IMR-90 (cell line): ENCODE measurements around the gene SLC22A4. TPM values are rescaled to one million over a fixed set of nuclear protein-coding genes. Genes with fewer than 3 reads are reported as not detected.
A peak's percentile ranks its signal among the peaks of the same experiment; 100 is the strongest.

Source experiments
- ATAC-seq: fragments of 200-7000 bp; cut with Tn5 transposase; 2 replicates; pipeline ENCODE4 v1.9.1; 2020; ENCODE audit warnings: low read depth, mild to moderate bottlenecking, moderate library complexity
- BruUV-seq: library from RNA; stranded (reverse); fragments of 400-500 nt; replicated peaks from 2 replicates; lab custom pipeline; 2021; lab: Mats Ljungman, UMichigan
- CTCF ChIA-PET: fragments of 300-600 bp; formaldehyde crosslinking; extraction: SDS; loops from one replicate; lab custom pipeline; 2021; ENCODE audit warnings: antibody characterized with exemption; lab: Yijun Ruan, JAX
- POLR2A ChIA-PET: fragments of 300-600 bp; sonication (Branson Sonifier 250); formaldehyde crosslinking; loops from one replicate; lab custom pipeline; 2022; ENCODE audit warnings: antibody characterized with exemption; ENCODE audit not compliant: unreplicated experiment; lab: Charles Lee
- DNase-seq: peaks from one replicate; pipeline ENCODE4 v3.0.0; 2013
- H2AFZ ChIP-seq: replicated peaks from 2 replicates; pipeline ENCODE3; 2013; ENCODE audit warnings: low read length, mild to moderate bottlenecking; ENCODE audit not compliant: poor library complexity
- H2AK5ac ChIP-seq: 2 replicates; pipeline ENCODE4 v1.6.1; 2013; ENCODE audit warnings: low read depth, low read length, inconsistent platforms
- H2AK9ac ChIP-seq: replicated peaks from 2 replicates; pipeline ENCODE3; 2013; ENCODE audit warnings: mild to moderate bottlenecking, low read depth, low read length, moderate library complexity; ENCODE audit not compliant: poor library complexity
- H2BK120ac ChIP-seq: 2 replicates; pipeline ENCODE4 v1.6.1; 2013; ENCODE audit warnings: low read depth, low read length, inconsistent platforms
- H2BK15ac ChIP-seq: 3 replicates; pipeline ENCODE4 v1.6.1; 2013; ENCODE audit warnings: low read depth, low read length, inconsistent platforms
- H2BK20ac ChIP-seq: 2 replicates; pipeline ENCODE4 v1.6.1; 2013; ENCODE audit warnings: low read depth, mild to moderate bottlenecking, inconsistent platforms, low read length, moderate library complexity
- H2BK5ac ChIP-seq: 2 replicates; pipeline ENCODE4 v1.6.1; 2013; ENCODE audit warnings: mild to moderate bottlenecking, low read depth, low read length, inconsistent platforms; ENCODE audit not compliant: poor library complexity, severe bottlenecking
- H3K14ac ChIP-seq: replicated peaks from 2 replicates; pipeline ENCODE4 v1.6.1; 2013; ENCODE audit warnings: low read depth, low read length, inconsistent platforms
- H3K18ac ChIP-seq: 2 replicates; pipeline ENCODE4 v1.6.1; 2013; ENCODE audit warnings: low read depth, low read length, control low read depth
- H3K23ac ChIP-seq: 2 replicates; pipeline ENCODE4 v1.6.1; 2013; ENCODE audit warnings: low read depth, low read length, inconsistent platforms
- H3K27ac ChIP-seq: 2 replicates; pipeline ENCODE4 v1.5.1; 2013; ENCODE audit warnings: mild to moderate bottlenecking, control low read depth, low read length; ENCODE audit not compliant: insufficient read depth
- H3K27me3 ChIP-seq: 2 replicates; pipeline ENCODE4 v1.6.1; 2013; ENCODE audit warnings: low read length; ENCODE audit not compliant: control insufficient read depth, insufficient read depth
- H3K36me3 ChIP-seq: 2 replicates; pipeline ENCODE4 v1.6.1; 2013; ENCODE audit warnings: low read length, mixed read lengths; ENCODE audit not compliant: control insufficient read depth, insufficient read depth
- H3K4ac ChIP-seq: 2 replicates; pipeline ENCODE4 v1.6.1; 2013; ENCODE audit warnings: low read depth, low read length, inconsistent platforms
- H3K4me1 ChIP-seq: 2 replicates; pipeline ENCODE4 v1.6.1; 2013; ENCODE audit warnings: low read length, mixed read lengths; ENCODE audit not compliant: control insufficient read depth, insufficient read depth
- H3K4me2 ChIP-seq: 2 replicates; pipeline ENCODE4 v1.6.1; 2013; ENCODE audit warnings: low read depth, mild to moderate bottlenecking, control low read depth, low read length, moderate library complexity
- H3K4me3 ChIP-seq: 2 replicates; pipeline ENCODE4 v1.5.1; 2013; ENCODE audit warnings: low read depth, mild to moderate bottlenecking, control low read depth, low read length, moderate library complexity; ENCODE audit not compliant: insufficient read depth
- H3K56ac ChIP-seq: 2 replicates; pipeline ENCODE4 v1.6.1; 2013; ENCODE audit warnings: low read length, inconsistent platforms; ENCODE audit not compliant: insufficient read depth; ENCODE audit errors: extremely low read depth
- H3K79me1 ChIP-seq, 2 experiments: 2 replicates each; pipeline ENCODE4 v1.6.1; 2013; ENCODE audit warnings: low read length in 2 of 2, inconsistent platforms in 1 of 2, low read depth in 1 of 2
- H3K9ac ChIP-seq: 2 replicates; pipeline ENCODE4 v1.6.1; 2013; ENCODE audit warnings: low read depth, low read length, control low read depth
- H3K9me1 ChIP-seq: 2 replicates; pipeline ENCODE4 v1.6.1; 2013; ENCODE audit warnings: low read length, inconsistent platforms; ENCODE audit not compliant: insufficient read depth
- H3K9me3 ChIP-seq: 2 replicates; pipeline ENCODE4 v1.6.1; 2013; ENCODE audit warnings: low read length; ENCODE audit not compliant: control insufficient read depth, insufficient read depth
- H4K20me1 ChIP-seq: 2 replicates; pipeline ENCODE4 v1.6.1; 2013; ENCODE audit warnings: low read length, inconsistent platforms; ENCODE audit not compliant: insufficient read depth
- H4K5ac ChIP-seq: 2 replicates; pipeline ENCODE4 v1.6.1; 2013; ENCODE audit warnings: mild to moderate bottlenecking, low read depth, low read length, control low read depth
- H4K8ac ChIP-seq, 2 experiments: 2 replicates each; pipeline ENCODE4 v1.6.1; 2013; ENCODE audit warnings: low read depth in 2 of 2, low read length in 2 of 2, control low read depth in 1 of 2, inconsistent platforms in 1 of 2
- H4K91ac ChIP-seq: 2 replicates; pipeline ENCODE4 v1.6.1; 2013; ENCODE audit warnings: low read depth, low read length, inconsistent platforms; ENCODE audit not compliant: insufficient read depth
- BHLHE40 ChIP-seq: fragments of 150-350 bp; IDR thresholded peaks from 2 replicates; pipeline ENCODE4 v1.6.1; 2016; ENCODE audit warnings: mild to moderate bottlenecking, low read depth, low read length
- CEBPB ChIP-seq: IDR thresholded peaks from 2 replicates; pipeline ENCODE4 v1.6.1; 2012; ENCODE audit warnings: low read depth, low read length, improper control_type of control experiment
- FOS ChIP-seq: fragments of 150-350 bp; IDR thresholded peaks from 2 replicates; pipeline ENCODE4 v1.6.1; 2016; ENCODE audit warnings: low read depth, low read length
- MAFK ChIP-seq: IDR thresholded peaks from 2 replicates; pipeline ENCODE4 v1.6.1; 2012; ENCODE audit warnings: low read depth, low read length, improper control_type of control experiment
- MXI1 ChIP-seq: IDR thresholded peaks from 2 replicates; pipeline ENCODE4 v1.6.1; 2012; ENCODE audit warnings: low read depth, mild to moderate bottlenecking, low read length, moderate library complexity, borderline replicate concordance
- NFE2L2 ChIP-seq: fragments of 150-350 bp; IDR thresholded peaks from 2 replicates; pipeline ENCODE4 v1.6.1; 2016; ENCODE audit warnings: low read depth, mild to moderate bottlenecking, low read length
- SMC3 ChIP-seq: fragments of 150-350 bp; IDR thresholded peaks from 2 replicates; pipeline ENCODE4 v1.6.1; 2016; ENCODE audit warnings: low read depth, mild to moderate bottlenecking, antibody characterized with exemption, low read length, moderate library complexity
- WGBS, 2 experiments: methylation state at CpG; one replicate each; pipeline versions ENCODE4 v1.1.5 to v1.1.7; 2013; ENCODE audit warnings: missing lambda C conversion rate in 2 of 2; ENCODE audit not compliant: insufficient read length in 1 of 2; ENCODE audit errors: extremely low coverage in 2 of 2; 5-methylcytosine and 5-hydroxymethylcytosine counted together
- dilution Hi-C: fragments of 300-500 bp; cut with HindIII; formaldehyde crosslinking; loops from one replicate; pipeline ENCODE4 v1.14.3; 2018; ENCODE audit warnings: low sequenced_read_pairs; ENCODE audit not compliant: unreplicated experiment
- in situ Hi-C: fragments of 300-500 bp; cut with MboI; formaldehyde crosslinking; loops from 3 replicates; pipeline ENCODE4 v1.14.3; 2019; ENCODE audit warnings: low sequenced_read_pairs, inconsistent platforms, mixed read lengths
- intact Hi-C: fragments of 100-400 bp; cut with micrococcal nuclease; formaldehyde crosslinking; loops from 2 replicates; pipeline ENCODE4 v1.10.0; 2022
- polyA plus RNA-seq, 3 experiments: library from polyadenylated mRNA; depleted of rRNA; stranded (reverse); fragments of >200 nt; gene quantifications; 2 replicates each; pipeline ENCODE4 v1.2.3, GENCODE V29; 2012; ENCODE audit warnings: low replicate concordance in 1 of 3
- total RNA-seq: library from RNA; depleted of rRNA; stranded (reverse); fragments of >200 nt; gene quantifications from 2 replicates; pipeline ENCODE4 v1.2.3, GENCODE V29; 2012
- TF ChIP-seq, protein P1 (sequence below): fragments of 150-350 bp; IDR thresholded peaks from 2 replicates; pipeline ENCODE4 v1.6.1; 2017; ENCODE audit warnings: mild to moderate bottlenecking, antibody characterized with exemption, low read length, low read depth
- TF ChIP-seq, protein P2 (sequence below): conservative IDR thresholded peaks from 2 replicates; pipeline ENCODE4 v1.5.1; 2012; ENCODE audit warnings: mild to moderate bottlenecking, low read depth, low read length, improper control_type of control experiment
- TF ChIP-seq, protein P3 (sequence below): fragments of 150-350 bp; IDR thresholded peaks from 2 replicates; pipeline ENCODE4 v1.6.1; 2016; ENCODE audit warnings: low read depth, mild to moderate bottlenecking, low read length, moderate library complexity, borderline replicate concordance

SLC22A4 gene
- total and polyA plus RNA-seq, 2 of the 4 experiments (the other 2 are of a cell fraction), result 2.6 to 3.2 TPM

DNA sequence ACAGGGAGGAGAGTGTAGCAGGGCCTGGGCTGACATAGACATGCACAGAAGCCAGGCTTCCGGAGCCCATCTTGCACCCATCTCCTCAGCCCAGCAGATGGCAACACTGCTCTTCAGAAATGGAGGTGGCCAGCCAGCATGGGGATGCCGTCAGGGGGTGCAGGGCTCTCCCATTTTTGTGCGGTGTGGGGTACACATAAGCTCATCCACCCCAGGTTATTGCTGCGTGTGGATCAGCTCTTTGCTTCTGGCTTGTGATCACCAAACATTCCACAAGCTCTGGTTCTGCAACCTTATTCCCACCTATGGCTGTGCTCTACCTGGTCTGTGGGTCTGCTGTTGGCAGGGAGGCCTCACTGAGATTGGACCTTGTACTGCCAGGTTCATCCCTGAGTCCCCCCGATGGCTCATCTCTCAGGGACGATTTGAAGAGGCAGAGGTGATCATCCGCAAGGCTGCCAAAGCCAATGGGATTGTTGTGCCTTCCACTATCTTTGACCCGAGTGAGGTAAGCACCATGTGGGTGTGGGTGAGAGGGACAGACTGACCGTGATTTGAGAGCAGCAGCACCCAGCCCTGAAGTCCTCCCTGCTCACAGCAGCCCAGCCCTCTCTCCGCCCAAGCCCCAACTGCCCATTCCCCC is 92.6 kb downstream of the SLC22A4 start (continued):
- no peak for TF ChIP-seq BHLHE40

DNA sequence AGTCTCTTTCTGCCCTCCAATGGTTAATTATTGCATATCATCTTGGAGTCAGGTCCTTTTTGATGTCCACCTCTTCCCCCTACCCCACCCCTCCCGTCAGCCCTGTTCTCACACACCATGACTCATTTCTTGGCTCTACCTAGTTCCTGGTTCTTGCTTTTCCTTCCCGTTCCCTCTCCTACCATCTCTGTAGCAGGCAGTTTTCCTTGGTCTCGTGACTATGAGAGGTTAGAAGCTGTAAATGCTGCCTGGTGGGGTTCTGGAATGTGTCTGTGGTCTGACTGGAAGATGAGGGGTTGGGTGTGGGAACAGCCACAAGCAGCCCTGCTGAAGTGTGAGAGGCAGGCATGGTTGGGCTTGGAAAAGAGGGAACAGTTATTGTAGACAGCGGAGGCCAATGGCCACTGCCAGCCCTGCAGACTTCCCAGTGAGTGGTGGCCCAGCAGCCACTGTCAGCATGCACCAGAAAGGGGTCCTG is 93.5 kb downstream of the SLC22A4 start:
- H3K18ac ChIP-seq, result peak overlapping the region; percentile 71
- peak overlapping the region; percentile 46 for H2AK5ac ChIP-seq
- peak overlapping the region; percentile 36; the same call in 1 of the 2 replicates for H4K5ac ChIP-seq
- in situ Hi-C loops (loop anchor here (5.0 to 10.0 kb wide), 3 partner anchors 115 to 495 kb away; no protein-coding TSS in a partner anchor), dilution Hi-C loops (no loop called here), intact Hi-C loops (loop anchor here (2.0 to 10.0 kb wide), 5 partner anchors 31 to 697 kb away; no protein-coding TSS in a partner anchor)
- H4K20me1 ChIP-seq, result peaks cover 3% of the 10 kb centered on the region; the same call in 1 of the 2 replicates
- no peaks in the 10 kb centered on the region for H3K27me3 ChIP-seq
- peak overlapping the region; percentile 80; the same call in 1 of the 3 replicates for H2BK15ac ChIP-seq
- peak overlapping the region; percentile 78 for H2AFZ ChIP-seq
- no peak overlapping the region for H3K9ac ChIP-seq
- H4K8ac ChIP-seq, result peak overlapping the region; percentile 5 to 76; a peak in 3 of 4 replicates
- peak overlapping the region; percentile 84 for H3K27ac ChIP-seq
- peak overlapping the region; percentile 85 for H3K4ac ChIP-seq
- peak overlapping the region; percentile 90 for H2BK120ac ChIP-seq
- DNase-seq (peak; percentile 99), ATAC-seq (peak; percentile 40)
- peak overlapping the region; percentile 89 for H2BK20ac ChIP-seq
- peak overlapping the region; percentile 76 for H2BK5ac ChIP-seq
- H3K9me3 ChIP-seq, result no peaks in the 10 kb centered on the region
- WGBS, 2 experiments, result 30% methylated on average over 2 of the region's 4 CpGs; no CpG with 5 or more reads in 1 of the 2 experiments
- H3K4me1 ChIP-seq, result peaks cover 33% of the 10 kb centered on the region
- no peaks in the 10 kb centered on the region for H3K36me3 ChIP-seq
- ChIA-PET POLR2A (interaction anchor here (1.0 kb wide), 1 partner anchor 109 kb away, joined by 3 read pairs; no protein-coding TSS in a partner anchor), CTCF (interaction anchor here (0.7 to 3.9 kb wide), 5 partner anchors 40 to 407 kb away, joined by 3 to 30 read pairs (median 3); no protein-coding TSS in a partner anchor)
- H4K91ac ChIP-seq, result peak overlapping the region; percentile 90
- H3K9me1 ChIP-seq, result peaks cover 26% of the 10 kb centered on the region
- H3K79me1 ChIP-seq, result peaks cover 0 to 13% of the 10 kb centered on the region in 2 experiments; a peak in 2 of 4 replicates
- H3K4me2 ChIP-seq, result peak overlapping the region; percentile 34; the same call in 1 of the 2 replicates
- no TSS peak for BruUV-seq
- H3K23ac ChIP-seq, result peak overlapping the region; percentile 46
- peak overlapping the region; percentile 54 for H3K56ac ChIP-seq
- H3K14ac ChIP-seq, result peak overlapping the region; percentile 85
- peak overlapping the region; percentile 86 for H2AK9ac ChIP-seq
- H3K4me3 ChIP-seq, result no peak overlapping the region
- TF ChIP-seq CEBPB (peak; percentile 37), NFE2L2 (no peak), SMC3 (peak; percentile 4; the same call in 1 of the 2 replicates), BHLHE40 (peak; percentile 99), FOS (peak; percentile 83), MXI1 (peak; percentile 75; the same call in 1 of the 2 replicates), MAFK (peak; percentile 46)
- TF ChIP-seq, protein P1, sequence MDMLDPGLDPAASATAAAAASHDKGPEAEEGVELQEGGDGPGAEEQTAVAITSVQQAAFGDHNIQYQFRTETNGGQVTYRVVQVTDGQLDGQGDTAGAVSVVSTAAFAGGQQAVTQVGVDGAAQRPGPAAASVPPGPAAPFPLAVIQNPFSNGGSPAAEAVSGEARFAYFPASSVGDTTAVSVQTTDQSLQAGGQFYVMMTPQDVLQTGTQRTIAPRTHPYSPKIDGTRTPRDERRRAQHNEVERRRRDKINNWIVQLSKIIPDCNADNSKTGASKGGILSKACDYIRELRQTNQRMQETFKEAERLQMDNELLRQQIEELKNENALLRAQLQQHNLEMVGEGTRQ, result peak; percentile 63
- TF ChIP-seq, protein P2, sequence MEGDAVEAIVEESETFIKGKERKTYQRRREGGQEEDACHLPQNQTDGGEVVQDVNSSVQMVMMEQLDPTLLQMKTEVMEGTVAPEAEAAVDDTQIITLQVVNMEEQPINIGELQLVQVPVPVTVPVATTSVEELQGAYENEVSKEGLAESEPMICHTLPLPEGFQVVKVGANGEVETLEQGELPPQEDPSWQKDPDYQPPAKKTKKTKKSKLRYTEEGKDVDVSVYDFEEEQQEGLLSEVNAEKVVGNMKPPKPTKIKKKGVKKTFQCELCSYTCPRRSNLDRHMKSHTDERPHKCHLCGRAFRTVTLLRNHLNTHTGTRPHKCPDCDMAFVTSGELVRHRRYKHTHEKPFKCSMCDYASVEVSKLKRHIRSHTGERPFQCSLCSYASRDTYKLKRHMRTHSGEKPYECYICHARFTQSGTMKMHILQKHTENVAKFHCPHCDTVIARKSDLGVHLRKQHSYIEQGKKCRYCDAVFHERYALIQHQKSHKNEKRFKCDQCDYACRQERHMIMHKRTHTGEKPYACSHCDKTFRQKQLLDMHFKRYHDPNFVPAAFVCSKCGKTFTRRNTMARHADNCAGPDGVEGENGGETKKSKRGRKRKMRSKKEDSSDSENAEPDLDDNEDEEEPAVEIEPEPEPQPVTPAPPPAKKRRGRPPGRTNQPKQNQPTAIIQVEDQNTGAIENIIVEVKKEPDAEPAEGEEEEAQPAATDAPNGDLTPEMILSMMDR, result no peak
- TF ChIP-seq, protein P3, sequence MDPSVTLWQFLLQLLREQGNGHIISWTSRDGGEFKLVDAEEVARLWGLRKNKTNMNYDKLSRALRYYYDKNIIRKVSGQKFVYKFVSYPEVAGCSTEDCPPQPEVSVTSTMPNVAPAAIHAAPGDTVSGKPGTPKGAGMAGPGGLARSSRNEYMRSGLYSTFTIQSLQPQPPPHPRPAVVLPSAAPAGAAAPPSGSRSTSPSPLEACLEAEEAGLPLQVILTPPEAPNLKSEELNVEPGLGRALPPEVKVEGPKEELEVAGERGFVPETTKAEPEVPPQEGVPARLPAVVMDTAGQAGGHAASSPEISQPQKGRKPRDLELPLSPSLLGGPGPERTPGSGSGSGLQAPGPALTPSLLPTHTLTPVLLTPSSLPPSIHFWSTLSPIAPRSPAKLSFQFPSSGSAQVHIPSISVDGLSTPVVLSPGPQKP, result no peak
